ENCODE measurements around the gene PALLD. TPM values are rescaled to one million over a fixed set of nuclear protein-coding genes. Genes with fewer than 3 reads are reported as not detected.

PALLD gene
- total RNA-seq, 1 experiment from 2014 or later: 27.6 TPM

GRCh38 chr4:168648494-168648893, 151.6 kb downstream of the PALLD start:
- H3K27ac Mint-ChIP-seq (ENCODE audit: unreplicated experiment): no peak overlapping the region
- H3K4me3 Mint-ChIP-seq (ENCODE audit: low read depth, unreplicated experiment): no peak overlapping the region
- no peaks in the 10 kb centered on the region for H3K36me3 Mint-ChIP-seq (ENCODE audit: insufficient read depth, unreplicated experiment)
- CTCF ChIA-PET: no interaction called here
- no peaks in the 10 kb centered on the region for H3K27me3 Mint-ChIP-seq (ENCODE audit: unreplicated experiment)
- no peak for DNase-seq
- TF ChIP-seq, protein P1, sequence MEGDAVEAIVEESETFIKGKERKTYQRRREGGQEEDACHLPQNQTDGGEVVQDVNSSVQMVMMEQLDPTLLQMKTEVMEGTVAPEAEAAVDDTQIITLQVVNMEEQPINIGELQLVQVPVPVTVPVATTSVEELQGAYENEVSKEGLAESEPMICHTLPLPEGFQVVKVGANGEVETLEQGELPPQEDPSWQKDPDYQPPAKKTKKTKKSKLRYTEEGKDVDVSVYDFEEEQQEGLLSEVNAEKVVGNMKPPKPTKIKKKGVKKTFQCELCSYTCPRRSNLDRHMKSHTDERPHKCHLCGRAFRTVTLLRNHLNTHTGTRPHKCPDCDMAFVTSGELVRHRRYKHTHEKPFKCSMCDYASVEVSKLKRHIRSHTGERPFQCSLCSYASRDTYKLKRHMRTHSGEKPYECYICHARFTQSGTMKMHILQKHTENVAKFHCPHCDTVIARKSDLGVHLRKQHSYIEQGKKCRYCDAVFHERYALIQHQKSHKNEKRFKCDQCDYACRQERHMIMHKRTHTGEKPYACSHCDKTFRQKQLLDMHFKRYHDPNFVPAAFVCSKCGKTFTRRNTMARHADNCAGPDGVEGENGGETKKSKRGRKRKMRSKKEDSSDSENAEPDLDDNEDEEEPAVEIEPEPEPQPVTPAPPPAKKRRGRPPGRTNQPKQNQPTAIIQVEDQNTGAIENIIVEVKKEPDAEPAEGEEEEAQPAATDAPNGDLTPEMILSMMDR (IDR thresholded peaks at IDR 0.05; ENCODE audit: unreplicated experiment): no peak
- no TSS peak for BruUV-seq (replicated peaks)
- no peaks in the 10 kb centered on the region for H3K4me1 Mint-ChIP-seq (ENCODE audit: low read depth, unreplicated experiment)
- intact Hi-C loops (cut with micrococcal nuclease; ENCODE audit: unreplicated experiment): no loop called here
- no peaks in the 10 kb centered on the region for H3K9me3 Mint-ChIP-seq (ENCODE audit: low read depth, unreplicated experiment)

DNA sequence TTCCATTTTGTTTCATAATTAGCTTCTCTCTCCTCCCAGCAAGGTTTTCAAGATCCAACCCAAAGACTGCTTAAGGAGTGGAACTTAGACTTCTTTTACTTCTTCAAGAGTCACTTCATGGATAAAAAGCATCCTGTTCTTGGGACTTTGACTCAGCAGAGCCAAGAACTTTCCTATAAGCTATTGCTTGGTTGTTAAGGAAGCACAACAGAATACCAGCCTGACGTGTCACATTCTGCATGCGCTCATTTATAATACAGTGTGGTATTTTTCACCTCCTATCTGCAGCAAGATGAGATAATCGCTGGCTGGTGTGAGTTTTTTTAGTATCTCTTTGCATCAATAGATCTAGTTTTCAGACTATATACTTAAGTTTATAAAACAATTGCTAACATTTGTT, 152.1 kb downstream of the PALLD start:
- TF ChIP-seq, protein P1 (IDR thresholded peaks at IDR 0.05; ENCODE audit: unreplicated experiment): no peak
- Mint-ChIP-seq H3K9me3 (ENCODE audit: low read depth, unreplicated experiment) (no peaks in the 10 kb centered on the region), H3K27ac (ENCODE audit: unreplicated experiment) (no peak overlapping the region), H3K27me3 (ENCODE audit: unreplicated experiment) (no peaks in the 10 kb centered on the region), H3K36me3 (ENCODE audit: insufficient read depth, unreplicated experiment) (no peaks in the 10 kb centered on the region), H3K4me3 (ENCODE audit: low read depth, unreplicated experiment) (no peak overlapping the region), H3K4me1 (ENCODE audit: low read depth, unreplicated experiment) (no peaks in the 10 kb centered on the region)
- intact Hi-C loops (cut with micrococcal nuclease; ENCODE audit: unreplicated experiment): no loop called here
- CTCF ChIA-PET: no interaction called here
- no peak for DNase-seq
- BruUV-seq (replicated peaks): no TSS peak

- TF ChIP-seq, protein P1 (IDR thresholded peaks at IDR 0.05; ENCODE audit: unreplicated experiment): no peak
- intact Hi-C loops (cut with micrococcal nuclease; ENCODE audit: unreplicated experiment): no loop called here
- CTCF ChIA-PET: no interaction called here
- DNase-seq: no peak
- Mint-ChIP-seq H3K4me1 (ENCODE audit: low read depth, unreplicated experiment) (peaks cover 11% of the 10 kb centered on the region), H3K27ac (ENCODE audit: unreplicated experiment) (no peak overlapping the region), H3K36me3 (ENCODE audit: insufficient read depth, unreplicated experiment) (no peaks in the 10 kb centered on the region), H3K9me3 (ENCODE audit: low read depth, unreplicated experiment) (no peaks in the 10 kb centered on the region), H3K27me3 (ENCODE audit: unreplicated experiment) (no peaks in the 10 kb centered on the region), H3K4me3 (ENCODE audit: low read depth, unreplicated experiment) (no peak overlapping the region)
- no TSS peak for BruUV-seq (replicated peaks)
Observed at GRCh38 chr4:168651374-168651773, 154.5 kb downstream of the PALLD start.

- CTCF ChIA-PET: no interaction called here
- no peaks in the 10 kb centered on the region for H3K27me3 Mint-ChIP-seq (ENCODE audit: unreplicated experiment)
- BruUV-seq (replicated peaks): no TSS peak
- no peaks in the 10 kb centered on the region for H3K36me3 Mint-ChIP-seq (ENCODE audit: insufficient read depth, unreplicated experiment)
- no peak overlapping the region for H3K4me3 Mint-ChIP-seq (ENCODE audit: low read depth, unreplicated experiment)
- TF ChIP-seq, protein P1 (IDR thresholded peaks at IDR 0.05; ENCODE audit: unreplicated experiment): no peak
- no peaks in the 10 kb centered on the region for H3K9me3 Mint-ChIP-seq (ENCODE audit: low read depth, unreplicated experiment)
- peaks cover 11% of the 10 kb centered on the region for H3K4me1 Mint-ChIP-seq (ENCODE audit: low read depth, unreplicated experiment)
- DNase-seq: no peak
- intact Hi-C loops (cut with micrococcal nuclease; ENCODE audit: unreplicated experiment): no loop called here
- H3K27ac Mint-ChIP-seq (ENCODE audit: unreplicated experiment): no peak overlapping the region
Observed at GRCh38 chr4:168651864-168652263, 155.0 kb downstream of the PALLD start.

DNA sequence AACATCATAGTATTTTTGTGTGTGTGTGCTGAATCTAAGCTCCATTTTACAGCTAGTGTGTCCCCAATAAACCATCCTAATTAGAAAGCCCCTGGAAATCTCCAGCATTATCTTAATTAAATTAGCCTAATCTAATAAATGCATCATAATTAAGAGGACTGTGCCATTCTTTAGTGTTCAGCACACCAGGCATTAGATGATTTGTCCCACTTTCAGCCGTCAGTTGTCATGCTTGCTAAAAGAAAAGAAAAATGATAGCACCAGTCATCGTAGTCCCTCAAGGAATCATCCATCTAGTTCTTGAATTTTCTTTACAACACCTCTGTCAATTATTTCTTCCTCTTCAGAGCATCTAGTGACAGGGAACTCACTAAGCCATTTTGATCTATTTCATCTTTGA, 155.9 kb downstream of the PALLD start:
- no peaks in the 10 kb centered on the region for H3K27me3 Mint-ChIP-seq (ENCODE audit: unreplicated experiment)
- CTCF ChIA-PET: no interaction called here
- peaks cover 11% of the 10 kb centered on the region for H3K4me1 Mint-ChIP-seq (ENCODE audit: low read depth, unreplicated experiment)
- H3K4me3 Mint-ChIP-seq (ENCODE audit: low read depth, unreplicated experiment): no peak overlapping the region
- H3K9me3 Mint-ChIP-seq (ENCODE audit: low read depth, unreplicated experiment): no peaks in the 10 kb centered on the region
- intact Hi-C loops (cut with micrococcal nuclease; ENCODE audit: unreplicated experiment): no loop called here
- H3K36me3 Mint-ChIP-seq (ENCODE audit: insufficient read depth, unreplicated experiment): no peaks in the 10 kb centered on the region
- no TSS peak for BruUV-seq (replicated peaks)
- TF ChIP-seq, protein P1 (IDR thresholded peaks at IDR 0.05; ENCODE audit: unreplicated experiment): no peak
- no peak for DNase-seq
- H3K27ac Mint-ChIP-seq (ENCODE audit: unreplicated experiment): no peak overlapping the region

All from Calu3 (cell line).